HL-60 (cell line): ENCODE data around the gene WDR48.

ENCODE experiments used
- DNase-seq, 2 experiments: peaks; one replicate each; pipeline ENCODE4 v3.0.0-alpha.2; 2010 to 2020; ENCODE audit warnings: low read depth in 1 of 2, low spot score in 1 of 2
- H3K27ac ChIP-seq: fragments of 250-450 bp; sonication (Bioruptor Pico); replicated peaks from 2 replicates; pipeline ENCODE4 v1.5.1; 2020; ENCODE audit warnings: mild to moderate bottlenecking, moderate library complexity
- H3K27me3 ChIP-seq: fragments of 250-450 bp; sonication (Bioruptor Pico); 2 replicates; pipeline ENCODE4 v1.5.1; 2021; ENCODE audit warnings: mild to moderate bottlenecking, moderate library complexity; ENCODE audit not compliant: insufficient read depth, poor library complexity, severe bottlenecking
- H3K4me3 ChIP-seq: replicated peaks from 2 replicates; pipeline ENCODE4 v1.5.1; 2011; ENCODE audit warnings: mild to moderate bottlenecking, control low read depth, low read length; ENCODE audit not compliant: insufficient read depth
- CTCF ChIP-seq: IDR thresholded peaks from one replicate; pipeline ENCODE4 v1.5.1; 2011; ENCODE audit warnings: low read length, control low read depth, inconsistent platforms; ENCODE audit not compliant: insufficient read depth
- GABPA ChIP-seq: IDR thresholded peaks from 2 replicates; pipeline ENCODE4 v1.6.1; 2012; ENCODE audit warnings: low read depth
- POLR2AphosphoS5 ChIP-seq: IDR thresholded peaks from 2 replicates; pipeline ENCODE4 v1.6.1; 2012; ENCODE audit warnings: low read depth
- REST ChIP-seq: IDR thresholded peaks from 2 replicates; pipeline ENCODE4 v1.6.1; 2012; ENCODE audit warnings: low read depth; ENCODE audit not compliant: insufficient replicate concordance
- SPI1 ChIP-seq: IDR thresholded peaks from 2 replicates; pipeline ENCODE4 v1.6.1; 2012; ENCODE audit warnings: low read depth, mild to moderate bottlenecking, borderline replicate concordance

The WDR48 gene

GRCh38 chr3:39118079-39118478 is 66.3 kb downstream of the WDR48 start:
- TF ChIP-seq GABPA (no peak), SPI1 (peak; percentile 48; the same call in 1 of the 2 replicates), CTCF (no peak)
- H3K27ac ChIP-seq = no peak overlapping the region
- H3K4me3 ChIP-seq = no peak overlapping the region
- peak in 1 of 2 experiments; percentile 51 for DNase-seq
- H3K27me3 ChIP-seq = no peaks in the 10 kb centered on the region

- no peak for DNase-seq
- TF ChIP-seq REST (no peak), SPI1 (no peak), CTCF (no peak), POLR2AphosphoS5 (no peak)
- Histone ChIP-seq H3K4me3 (no peak overlapping the region), H3K27me3 (no peaks in the 10 kb centered on the region), H3K27ac (no peak overlapping the region)
Observed at GRCh38 chr3:39118931-39119660, 67.3 kb downstream of the WDR48 start.

GRCh38 chr3:39121621-39122020 is 69.8 kb downstream of the WDR48 start:
- TF ChIP-seq SPI1 = peak; percentile 50; the same call in 1 of the 2 replicates
- TF ChIP-seq GABPA = no peak
- DNase-seq = peak in 1 of 2 experiments; percentile 23
- Histone ChIP-seq H3K4me3 (no peak overlapping the region), H3K27ac (no peak overlapping the region), H3K27me3 (no peaks in the 10 kb centered on the region)

GRCh38 chr3:39122813-39123212 is 71.0 kb downstream of the WDR48 start:
- no peak for TF ChIP-seq GABPA
- no peak for TF ChIP-seq CTCF
- TF ChIP-seq POLR2AphosphoS5 = no peak
- TF ChIP-seq REST = no peak
- no peak for TF ChIP-seq SPI1
- DNase-seq = no peak
- no peaks in the 10 kb centered on the region for H3K27me3 ChIP-seq
- no peak overlapping the region for H3K4me3 ChIP-seq
- H3K27ac ChIP-seq = no peak overlapping the region
